K562 (cell line): Measurements from ENCODE around the gene CALM1. TPM values are rescaled to one million over a fixed set of nuclear protein-coding genes. Genes with fewer than 3 reads are reported as not detected.

Experiments
- ATAC-seq: fragments of 200-7000 bp; cut with Tn5 transposase; 3 replicates; pipeline ENCODE4 v1.9.1; 2020; ENCODE audit warnings: moderate library complexity
- BruUV-seq: library from RNA; stranded (reverse); fragments of 400-500 nt; replicated peaks from 2 replicates; lab custom pipeline; 2021; lab: Mats Ljungman, UMichigan
- CTCF ChIA-PET: fragments of 300-600 bp; formaldehyde crosslinking; extraction: SDS; loops from one replicate; lab custom pipeline; 2021; ENCODE audit warnings: low intra/inter-chr PET ratio; lab: Yijun Ruan, JAX
- POLR2A ChIA-PET: fragments of 300-600, 350-650 bp; sonication (Branson Sonifier 250); formaldehyde crosslinking; extraction: SDS; loops from one replicate; lab custom pipeline; 2021; ENCODE audit warnings: antibody characterized with exemption, inconsistent platforms; lab: Yijun Ruan, JAX
- DNase-seq, 4 experiments: peaks; one replicate each; pipeline versions ENCODE4 v3.0.0 to v3.0.0-alpha.2; 2011 to 2018; ENCODE audit warnings: low spot score in 3 of 4, mixed read lengths in 3 of 4; ENCODE audit errors: extremely low read depth in 1 of 4
- FAIRE-seq: peaks from 2 replicates; lab custom pipeline; 2011; peaks lifted over from hg19 to GRCh38; lab: Jason Lieb, UNC
- H2AFZ ChIP-seq: 2 replicates; pipeline ENCODE4 v1.6.0; 2011; ENCODE audit warnings: low read depth, low read length, control low read depth, inconsistent platforms
- H3K27ac ChIP-seq: fragments of 200-600 bp; 3 replicates; pipeline ENCODE4 v1.8.0; 2011; ENCODE audit warnings: low read depth, mild to moderate bottlenecking, control low read depth, inconsistent platforms, low read length, moderate library complexity, mixed read lengths; ENCODE audit errors: extremely low read depth
- H3K27me3 ChIP-seq, 2 experiments: fragments of 300-600 bp in 1 of 2; 2 replicates in 1 of 2; 3 replicates in 1 of 2; pipeline versions ENCODE4 v1.6.0 to v1.8.0; 2011; ENCODE audit warnings: inconsistent platforms in 2 of 2, low read length in 2 of 2, mild to moderate bottlenecking in 1 of 2, mixed read lengths in 1 of 2, moderate library complexity in 1 of 2; ENCODE audit not compliant: control insufficient read depth in 2 of 2, insufficient read depth in 2 of 2
- H3K36me3 ChIP-seq: fragments of 300-600 bp; 3 replicates; pipeline ENCODE4 v1.8.0; 2011; ENCODE audit warnings: mild to moderate bottlenecking, low read length, inconsistent platforms; ENCODE audit not compliant: control insufficient read depth, insufficient read depth
- H3K4me1 ChIP-seq, 2 experiments: fragments of 200-600 bp in 1 of 2; replicated peaks in 1 of 2; 2 replicates in 1 of 2; 3 replicates in 1 of 2; pipeline versions ENCODE4 v1.5.1 to v1.8.0; 2011; ENCODE audit warnings: inconsistent platforms in 2 of 2, low read length in 2 of 2, mild to moderate bottlenecking in 1 of 2, mixed read lengths in 1 of 2, moderate library complexity in 1 of 2; ENCODE audit not compliant: control insufficient read depth in 2 of 2, insufficient read depth in 2 of 2
- H3K4me2 ChIP-seq: 2 replicates; pipeline ENCODE4 v1.6.1; 2011; ENCODE audit warnings: low read length, control low read depth, inconsistent platforms, mixed read lengths; ENCODE audit not compliant: insufficient read depth
- H3K4me3 ChIP-seq: fragments of 200-600 bp; sonication (generic), shearing (Covaris generic); 2 replicates; pipeline ENCODE4 v1.5.1; 2016; ENCODE audit warnings: control low read depth, inconsistent platforms
- H3K79me2 ChIP-seq: fragments of 200-600 bp; 3 replicates; pipeline ENCODE4 v1.8.0; 2011; ENCODE audit warnings: low read length, inconsistent platforms; ENCODE audit not compliant: control insufficient read depth, insufficient read depth
- H3K9ac ChIP-seq, 2 experiments: 2 replicates each; pipeline versions ENCODE4 v1.6.0 to v1.6.1; 2011; ENCODE audit warnings: low read depth in 2 of 2, low read length in 2 of 2, control low read depth in 1 of 2, inconsistent platforms in 1 of 2, mild to moderate bottlenecking in 1 of 2, mixed read lengths in 1 of 2; ENCODE audit not compliant: insufficient read depth in 1 of 2
- H3K9me1 ChIP-seq: one replicate; pipeline ENCODE4 v1.6.0; 2011; ENCODE audit warnings: inconsistent platforms, mild to moderate bottlenecking, low read length, moderate library complexity; ENCODE audit not compliant: control insufficient read depth, insufficient read depth
- H3K9me3 ChIP-seq: replicated peaks from 2 replicates; pipeline ENCODE4 v1.5.1; 2011; ENCODE audit warnings: low read depth, low read length, inconsistent platforms; ENCODE audit not compliant: control insufficient read depth, insufficient read depth
- H4K20me1 ChIP-seq: replicated peaks from 2 replicates; pipeline ENCODE4 v1.6.1; 2011; ENCODE audit warnings: low read length, inconsistent platforms, mixed read lengths; ENCODE audit not compliant: control insufficient read depth, insufficient read depth
- ADNP ChIP-seq: fragments of 200-800 bp; sonication (Bioruptor generic); IDR thresholded peaks from 2 replicates; pipeline ENCODE4 v1.6.1; 2016; ENCODE audit warnings: missing genetic modification characterization, missing compliant biosample characterization
- ARID3A ChIP-seq: IDR thresholded peaks from 2 replicates; pipeline ENCODE4 v1.6.1; 2012; ENCODE audit warnings: low read depth, low read length, improper control_type of control experiment, borderline replicate concordance
- ATF4 ChIP-seq: fragments of 450-650 bp; formaldehyde crosslinking; IDR thresholded peaks from 2 replicates; pipeline ENCODE4 v1.4.0; 2022; ENCODE audit warnings: mild to moderate bottlenecking, moderate library complexity
- BRCA1 ChIP-seq, 2 experiments: fragments of 450-650 bp in 1 of 2; sonication (generic) in 1 of 2; formaldehyde crosslinking in 1 of 2; IDR thresholded peaks; 2 replicates each; pipeline versions ENCODE4 v1.5.0 to v1.6.1; 2017 to 2020; ENCODE audit warnings: mild to moderate bottlenecking in 1 of 2, missing genetic modification reagents in 1 of 2
- DACH1 ChIP-seq: fragments of 450-650 bp; IDR thresholded peaks from 2 replicates; pipeline ENCODE4 v1.6.1; 2018; ENCODE audit not compliant: partially characterized antibody
- MAFK ChIP-seq: IDR thresholded peaks from 2 replicates; pipeline ENCODE4 v1.6.1; 2011; ENCODE audit warnings: low read length, improper control_type of control experiment
- MCM3 ChIP-seq: fragments of 450-650 bp; IDR thresholded peaks from 2 replicates; pipeline ENCODE4 v1.6.1; 2016
- PURB ChIP-seq: sonication (generic); formaldehyde crosslinking; IDR thresholded peaks from 2 replicates; pipeline ENCODE4 v1.9.0; 2021; ENCODE audit warnings: low read depth, mild to moderate bottlenecking, missing genetic modification reagents
- SETDB1 ChIP-seq: IDR thresholded peaks from one replicate; pipeline ENCODE4 v1.6.1; 2012; ENCODE audit warnings: low read length, control low read depth, inconsistent platforms
- SLC30A9 ChIP-seq: fragments of 250-450 bp; sonication (Bioruptor Pico); IDR thresholded peaks from 2 replicates; pipeline ENCODE4 v1.8.0; 2022; ENCODE audit warnings: mild to moderate bottlenecking, moderate library complexity
- SREBF1 ChIP-seq: fragments of 150-350 bp; IDR thresholded peaks from 2 replicates; pipeline ENCODE4 v1.6.1; 2014; ENCODE audit warnings: antibody characterized with exemption, low read depth, low read length, borderline replicate concordance
- TCFL5 ChIP-seq: fragments of 250-450 bp; sonication (Bioruptor Pico); conservative IDR thresholded peaks from 2 replicates; pipeline ENCODE4 v1.6.1; 2021; ENCODE audit warnings: mild to moderate bottlenecking, moderate library complexity, matching md5 sums
- TRIM28 ChIP-seq: fragments of 450-650 bp; IDR thresholded peaks from 2 replicates; pipeline ENCODE4 v1.6.1; 2017
- ZBED1 ChIP-seq: IDR thresholded peaks from 2 replicates; pipeline ENCODE4 v1.6.1; 2014
- ZNF165 ChIP-seq: fragments of 250-450 bp; sonication (Bioruptor Pico); IDR thresholded peaks from 2 replicates; pipeline ENCODE4 v1.4.0; 2020; ENCODE audit warnings: borderline replicate concordance
- WGBS: fragments of 100-300 bp; shearing (Covaris generic); methylation state at CpG from one replicate; pipeline ENCODE4 v1.1.6; 2016; ENCODE audit warnings: low coverage, mixed read lengths; ENCODE audit not compliant: insufficient coverage; ENCODE audit errors: missing lambda C conversion rate; 5-methylcytosine and 5-hydroxymethylcytosine counted together
- in situ Hi-C: fragments of 300-500 bp; cut with MboI; formaldehyde crosslinking; loops from 4 replicates; pipeline ENCODE4 v1.15.0; 2018; ENCODE audit warnings: inconsistent platforms, mixed read lengths
- intact Hi-C: fragments of 100-400 bp; cut with micrococcal nuclease; formaldehyde crosslinking; loops from 2 replicates; pipeline ENCODE4 v1.14.2; 2022
- polyA plus RNA-seq, 8 experiments: library from polyadenylated mRNA; depleted of rRNA in 4 of 8; stranded (reverse) in 5 of 8; unstranded in 3 of 8; fragments of >200 nt; fragmentation: Nextera tagmentation in 2 of 8; fragmentation: Illumina TruSeq in 1 of 8; extraction: Ambion mirVana in 2 of 8; extraction: Trizol in 1 of 8; gene quantifications; 2 replicates each; pipeline versions ENCODE4 v1.2.1 to v1.2.3, GENCODE V29; 2011 to 2014; ENCODE audit warnings: inconsistent platforms in 1 of 8, missing spikeins in 1 of 8
- total RNA-seq, 7 experiments: library from RNA; depleted of rRNA in 6 of 7; stranded (reverse); fragments of >200 nt in 6 of 7; fragmentation: Illumina TruSeq in 2 of 7; extraction: Trizol in 2 of 7; gene quantifications; 2 replicates each; pipeline versions ENCODE4 v1.2.1 to v1.2.3, GENCODE V29; 2011 to 2021; ENCODE audit warnings: low replicate concordance in 1 of 7
- TF ChIP-seq, protein P1 (sequence below), 3 experiments: fragments of 200-800 bp in 1 of 3; fragments of 250-450 bp in 1 of 3; fragments of 450-650 bp in 1 of 3; sonication (Bioruptor Pico) in 1 of 3; sonication (Bioruptor generic) in 1 of 3; formaldehyde crosslinking in 1 of 3; IDR thresholded peaks; 2 replicates each; pipeline versions ENCODE4 v1.6.1 to v1.8.0; 2016 to 2022; ENCODE audit warnings: mild to moderate bottlenecking in 2 of 3, missing genetic modification characterization in 2 of 3, missing compliant biosample characterization in 1 of 3, moderate library complexity in 1 of 3

CALM1 gene
- total and polyA plus RNA-seq, 9 of the 15 experiments (the other 6 are each of a cell fraction or from before 2014, with no cell fraction given) = 48.0 to 269 (median 158) TPM

- TF ChIP-seq MAFK (no peak), TCFL5 (CRISPR knock-in tag) (no peak), DACH1 (no peak)
These were observed 37.7 kb downstream of the CALM1 start (continued) for GRCh38 chr14:90434370-90435020.

GRCh38 chr14:90438841-90439240, 42.0 kb downstream of the CALM1 start:
- in situ Hi-C loops = no loop called here
- H3K9ac ChIP-seq = no peak overlapping the region
- no peak overlapping the region for H3K4me2 ChIP-seq
- no peaks in the 10 kb centered on the region for H3K79me2 ChIP-seq
- POLR2A ChIA-PET = no interaction called here
- no peaks in the 10 kb centered on the region for H3K9me1 ChIP-seq
- ATAC-seq = no peak
- FAIRE-seq = no peak
- H4K20me1 ChIP-seq = no peaks in the 10 kb centered on the region
- H3K4me1 ChIP-seq = no peaks in the 10 kb centered on the region
- CTCF ChIA-PET = no interaction called here
- H3K9me3 ChIP-seq = no peaks in the 10 kb centered on the region
- H3K27ac ChIP-seq = no peak overlapping the region
- no peak overlapping the region for H3K4me3 ChIP-seq
- DNase-seq = no peak
- H3K36me3 ChIP-seq = no peaks in the 10 kb centered on the region
- H3K27me3 ChIP-seq = peaks cover 4 to 21% of the 10 kb centered on the region in 2 experiments; a peak in 4 of 5 replicates
- BruUV-seq = no TSS peak
- WGBS = 10% methylated on average over 6 of the region's 6 CpGs
- no peak overlapping the region for H2AFZ ChIP-seq
- intact Hi-C loops = no loop called here
- TF ChIP-seq PURB (CRISPR knock-in tag) = no peak
- TF ChIP-seq ATF4 (CRISPR knock-in tag) = no peak
- TF ChIP-seq MCM3 = no peak
- no peak for TF ChIP-seq ZNF165 (CRISPR knock-in tag)
- TF ChIP-seq BRCA1 (IDR thresholded peaks at IDR 0.05) = no peak
- no peak for TF ChIP-seq BRCA1 (CRISPR knock-in tag; IDR thresholded peaks at IDR 0.05)
- no peak for TF ChIP-seq ADNP (tag)
- no peak for TF ChIP-seq TRIM28
- TF ChIP-seq ZBED1 = no peak
- TF ChIP-seq ARID3A = no peak
- no peak for TF ChIP-seq SREBF1
- TF ChIP-seq, protein P1, sequence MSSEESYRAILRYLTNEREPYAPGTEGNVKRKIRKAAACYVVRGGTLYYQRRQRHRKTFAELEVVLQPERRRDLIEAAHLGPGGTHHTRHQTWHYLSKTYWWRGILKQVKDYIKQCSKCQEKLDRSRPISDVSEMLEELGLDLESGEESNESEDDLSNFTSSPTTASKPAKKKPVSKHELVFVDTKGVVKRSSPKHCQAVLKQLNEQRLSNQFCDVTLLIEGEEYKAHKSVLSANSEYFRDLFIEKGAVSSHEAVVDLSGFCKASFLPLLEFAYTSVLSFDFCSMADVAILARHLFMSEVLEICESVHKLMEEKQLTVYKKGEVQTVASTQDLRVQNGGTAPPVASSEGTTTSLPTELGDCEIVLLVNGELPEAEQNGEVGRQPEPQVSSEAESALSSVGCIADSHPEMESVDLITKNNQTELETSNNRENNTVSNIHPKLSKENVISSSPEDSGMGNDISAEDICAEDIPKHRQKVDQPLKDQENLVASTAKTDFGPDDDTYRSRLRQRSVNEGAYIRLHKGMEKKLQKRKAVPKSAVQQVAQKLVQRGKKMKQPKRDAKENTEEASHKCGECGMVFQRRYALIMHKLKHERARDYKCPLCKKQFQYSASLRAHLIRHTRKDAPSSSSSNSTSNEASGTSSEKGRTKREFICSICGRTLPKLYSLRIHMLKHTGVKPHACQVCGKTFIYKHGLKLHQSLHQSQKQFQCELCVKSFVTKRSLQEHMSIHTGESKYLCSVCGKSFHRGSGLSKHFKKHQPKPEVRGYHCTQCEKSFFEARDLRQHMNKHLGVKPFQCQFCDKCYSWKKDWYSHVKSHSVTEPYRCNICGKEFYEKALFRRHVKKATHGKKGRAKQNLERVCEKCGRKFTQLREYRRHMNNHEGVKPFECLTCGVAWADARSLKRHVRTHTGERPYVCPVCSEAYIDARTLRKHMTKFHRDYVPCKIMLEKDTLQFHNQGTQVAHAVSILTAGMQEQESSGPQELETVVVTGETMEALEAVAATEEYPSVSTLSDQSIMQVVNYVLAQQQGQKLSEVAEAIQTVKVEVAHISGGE (CRISPR knock-in tag; IDR thresholded peaks at IDR 0.05) = no peak
- TF ChIP-seq SLC30A9 (CRISPR knock-in tag) = no peak
- TF ChIP-seq SETDB1 = no peak
